GM20000 (cell line): ENCODE data around the gene ELAVL1.

Experiments used
- DNase-seq: peaks from one replicate; pipeline ENCODE4 v3.0.0; 2012; ENCODE audit warnings: low spot score
- CTCF ChIP-seq: IDR thresholded peaks from 2 replicates; pipeline ENCODE4 v1.5.1; 2012; ENCODE audit warnings: mild to moderate bottlenecking, control low read depth; ENCODE audit errors: extremely low read depth, missing control alignments

ELAVL1 gene

GRCh38 chr19:7989071-7989575, 16.3 kb downstream of the ELAVL1 start:
- no peak for DNase-seq
- TF ChIP-seq CTCF = no peak

DNA sequence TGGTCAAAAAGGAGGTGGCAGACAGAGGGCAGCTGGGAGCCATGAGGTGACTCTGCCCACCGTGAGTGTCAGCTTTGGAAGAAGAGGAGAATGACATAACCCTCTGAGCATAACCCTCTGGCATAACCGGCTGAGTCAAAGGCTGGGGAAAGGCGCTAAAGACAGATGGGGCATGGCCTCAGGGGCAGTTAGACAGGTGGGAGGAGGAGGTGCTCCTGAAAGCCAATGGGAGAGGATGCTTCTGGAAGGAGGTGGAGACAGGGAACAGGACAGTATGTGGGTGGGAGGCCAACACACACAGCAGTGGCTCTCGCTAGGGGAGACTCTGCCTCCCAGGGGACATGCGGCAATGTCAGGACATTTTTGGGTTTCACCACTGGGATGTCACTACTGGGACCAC, 17.1 kb downstream of the ELAVL1 start:
- no peak for DNase-seq
- TF ChIP-seq CTCF = no peak

DNA sequence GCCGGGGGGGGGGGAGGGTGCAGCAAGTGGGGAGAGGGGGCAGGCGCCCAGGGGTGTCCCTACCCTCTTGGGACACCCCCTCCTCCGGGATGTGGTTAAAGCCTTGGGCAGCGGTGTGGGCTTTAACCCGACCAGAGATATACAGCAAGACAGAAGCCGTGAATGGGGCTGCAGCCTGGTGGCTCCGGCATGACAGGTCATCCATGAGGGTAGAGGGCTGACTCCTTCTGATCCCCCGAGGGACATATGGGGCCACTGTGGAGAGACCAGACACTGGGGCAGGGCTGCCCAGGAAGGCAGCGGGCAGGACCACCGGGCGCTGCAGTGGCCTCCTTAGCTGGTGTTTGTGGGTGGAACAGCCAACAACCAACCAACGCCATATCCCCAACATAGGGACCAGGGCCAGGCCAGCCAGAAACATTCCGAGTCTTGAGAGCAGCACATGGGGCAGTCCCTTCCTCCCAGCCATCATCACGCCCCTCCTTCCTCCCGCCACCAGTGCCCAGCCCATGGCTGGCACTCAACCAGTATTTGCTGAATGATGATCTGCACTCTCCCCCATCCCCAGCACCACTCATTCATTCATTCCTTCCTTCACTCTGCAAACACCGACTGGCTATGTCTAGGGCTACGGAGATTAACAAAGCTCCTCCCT, 18.2 kb downstream of the ELAVL1 start:
- DNase-seq = no peak
- TF ChIP-seq CTCF = no peak

GRCh38 chr19:7986321-7987113, 18.9 kb downstream of the ELAVL1 start:
- no peak for DNase-seq

DNA sequence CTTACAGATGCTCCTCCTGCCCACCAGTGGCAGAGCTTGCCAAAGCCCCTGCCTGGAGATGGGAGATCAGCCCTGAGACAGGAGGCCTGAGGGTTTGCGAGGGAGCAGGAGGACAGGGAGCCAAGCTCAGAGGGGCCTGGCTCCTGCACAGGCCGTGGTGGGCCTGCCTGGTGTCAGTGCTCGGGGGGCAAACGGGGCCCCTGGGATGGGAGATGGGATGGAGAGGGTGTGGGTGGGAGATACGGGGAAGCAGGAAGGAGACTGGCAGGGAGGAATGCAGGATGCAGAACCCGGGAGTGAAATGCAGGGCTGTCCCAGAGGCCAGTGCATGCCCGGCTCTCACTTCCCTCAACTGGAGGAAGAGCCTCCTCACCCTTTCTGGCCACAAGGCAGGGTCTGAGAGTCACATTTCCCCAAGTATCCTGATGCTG, 19.9 kb downstream of the ELAVL1 start:
- no peak for DNase-seq
- no peak for TF ChIP-seq CTCF

More at GRCh38 chr19:7986321-7987113, 18.9 kb downstream of the ELAVL1 start:
- TF ChIP-seq CTCF = no peak

DNA sequence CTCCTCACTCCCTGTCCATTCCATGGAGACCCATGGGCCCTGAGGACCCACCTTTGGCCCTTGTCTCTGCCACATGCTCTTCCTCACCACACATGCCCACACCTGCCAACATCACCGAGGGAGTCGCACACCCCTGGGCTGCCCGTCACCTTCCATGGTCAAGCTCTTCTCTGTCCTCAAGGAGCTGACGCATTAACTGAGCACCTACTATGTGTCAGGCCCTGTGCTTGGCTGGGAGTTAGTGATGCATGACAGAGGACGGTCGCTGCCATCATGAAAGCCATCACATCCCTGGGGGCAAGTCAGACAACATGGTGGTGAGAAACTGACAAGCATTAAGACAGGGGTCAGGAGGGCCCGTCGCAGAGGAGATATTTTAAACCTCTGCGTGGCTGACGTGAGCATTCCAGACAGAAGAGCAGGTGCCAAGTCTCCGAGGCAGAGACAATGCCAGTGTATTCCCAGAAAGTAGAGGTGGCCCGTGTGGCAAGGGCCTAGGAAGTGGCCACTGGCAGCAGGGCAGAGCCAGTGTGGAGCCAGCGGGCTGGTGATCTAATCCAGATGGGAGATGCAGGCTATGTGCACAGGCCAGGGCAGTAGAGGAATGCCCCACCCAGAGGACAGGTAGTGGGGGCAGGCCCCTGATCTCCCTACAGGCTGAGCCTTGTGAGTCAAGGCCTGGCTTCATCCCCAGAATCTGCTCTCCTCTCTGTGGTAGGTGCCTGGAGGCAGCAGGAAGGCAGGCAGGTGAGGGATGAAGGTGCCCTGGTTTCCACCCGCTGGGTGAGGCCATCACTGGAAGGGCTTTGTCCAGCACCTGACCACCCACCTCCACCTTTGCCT, 21.2 kb downstream of the ELAVL1 start:
- no peak for TF ChIP-seq CTCF
- DNase-seq = no peak
